ENCODE measurements around the gene TSHZ2.

Gene TSHZ2

DNA sequence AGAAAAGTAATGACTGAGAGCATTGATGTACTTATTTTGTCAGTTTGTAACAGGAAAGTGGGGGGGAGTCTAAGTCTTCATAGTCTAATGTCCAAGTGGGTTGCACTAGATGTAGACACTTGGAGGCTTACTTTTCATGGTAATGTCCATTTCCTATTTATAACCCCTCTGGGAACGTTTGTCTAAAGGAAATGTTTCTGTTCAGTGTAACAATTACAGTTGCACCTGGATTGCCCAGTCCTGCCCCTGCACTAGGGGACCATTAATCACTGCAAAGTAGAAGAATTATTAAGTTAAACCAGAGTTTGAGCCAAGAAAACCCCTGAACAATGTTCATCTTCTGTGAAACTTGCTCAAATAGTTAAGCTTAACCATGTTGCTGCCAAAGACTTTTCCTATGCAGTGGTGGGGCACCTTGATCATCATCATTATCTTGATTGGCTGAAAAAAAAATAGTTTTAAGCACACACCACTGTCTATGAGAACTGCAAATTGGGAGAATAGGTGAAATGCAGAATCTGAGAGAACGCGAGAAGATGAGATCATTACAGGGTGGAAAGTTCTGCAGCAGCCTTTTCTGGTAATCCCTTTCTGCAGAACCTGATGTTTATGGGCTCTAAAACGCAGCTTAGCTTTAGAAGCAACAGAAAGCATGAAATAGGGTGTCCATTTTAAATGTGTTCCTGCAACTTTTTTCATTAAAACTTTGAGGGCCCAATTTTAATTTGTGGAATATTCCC is 515.5 kb downstream of the TSHZ2 start:
- no peak overlapping the region for H3K4me3 ChIP-seq (ENCODE audit: control insufficient read depth in 1 of 7, extremely low read depth in 1 of 7, insufficient read depth in 4 of 7, low read depth in 2 of 7, low read length in 6 of 7)
- no peaks in the 10 kb centered on the region for H3K9me3 ChIP-seq (ENCODE audit: control extremely low read depth in 1 of 5, control insufficient read depth in 4 of 5, insufficient read depth in 2 of 5, low read depth in 1 of 5, low read length in 4 of 5)
- POLR2A ChIA-PET: no interaction called here
- H3K27ac ChIP-seq (ENCODE audit: insufficient read depth in 1 of 2, low read depth in 1 of 2, low read length in 2 of 2, poor library complexity in 1 of 2, severe bottlenecking in 2 of 2): no peak overlapping the region
- 78% methylated on average over 4 of the region's 4 CpGs for WGBS (ENCODE audit: insufficient coverage)
- no peak for DNase-seq
- H3K4me1 ChIP-seq (ENCODE audit: control extremely low read depth in 1 of 4, control insufficient read depth in 4 of 4, insufficient read depth in 4 of 4, low read length in 3 of 4): no peaks in the 10 kb centered on the region
- H3K36me3 ChIP-seq (ENCODE audit: control insufficient read depth in 4 of 4, insufficient read depth in 4 of 4, low read length in 3 of 4): no peaks in the 10 kb centered on the region
- CTCF ChIA-PET: no interaction called here
- H3K27me3 ChIP-seq (replicated peaks in 2 of 5; ENCODE audit: control insufficient read depth in 4 of 5, insufficient read depth in 5 of 5, low read length in 4 of 5): peaks cover 0 to 2% (median 0%) of the 10 kb centered on the region in 5 experiments

DNA sequence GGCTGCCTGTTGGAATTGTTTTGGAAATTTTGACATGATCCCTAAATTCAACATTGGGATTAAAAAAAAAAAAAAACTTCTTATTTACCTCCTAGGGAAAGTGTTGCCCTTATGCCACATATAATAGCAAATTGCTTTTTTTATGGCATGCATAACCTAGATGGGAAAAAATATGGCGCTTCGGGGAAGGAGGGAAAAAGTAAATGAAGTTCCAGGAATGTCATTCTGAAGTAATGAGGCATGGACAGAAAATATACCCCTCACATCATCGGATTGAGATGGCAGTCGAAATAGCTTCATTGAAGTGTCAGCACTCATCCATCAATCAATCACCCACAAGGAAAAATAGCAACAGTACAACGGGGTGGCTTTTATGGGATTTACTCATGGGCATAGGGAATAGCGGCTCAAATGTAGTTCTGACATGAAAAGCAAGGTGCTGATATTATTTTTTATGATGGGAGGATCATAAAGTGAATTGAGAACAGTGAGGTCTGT is 516.7 kb downstream of the TSHZ2 start:
- ChIA-PET CTCF (no interaction called here), POLR2A (no interaction called here)
- WGBS (ENCODE audit: insufficient coverage): no CpG with 5 or more reads among the region's 6 CpGs
- Histone ChIP-seq H3K36me3 (ENCODE audit: control insufficient read depth in 4 of 4, insufficient read depth in 4 of 4, low read length in 3 of 4) (no peaks in the 10 kb centered on the region), H3K27ac (ENCODE audit: insufficient read depth in 1 of 2, low read depth in 1 of 2, low read length in 2 of 2, poor library complexity in 1 of 2, severe bottlenecking in 2 of 2) (no peak overlapping the region), H3K27me3 (replicated peaks in 2 of 5; ENCODE audit: control insufficient read depth in 4 of 5, insufficient read depth in 5 of 5, low read length in 4 of 5) (peaks cover 0 to 2% (median 0%) of the 10 kb centered on the region in 5 experiments), H3K4me1 (ENCODE audit: control extremely low read depth in 1 of 4, control insufficient read depth in 4 of 4, insufficient read depth in 4 of 4, low read length in 3 of 4) (no peaks in the 10 kb centered on the region), H3K9me3 (ENCODE audit: control extremely low read depth in 1 of 5, control insufficient read depth in 4 of 5, insufficient read depth in 2 of 5, low read depth in 1 of 5, low read length in 4 of 5) (no peaks in the 10 kb centered on the region), H3K4me3 (ENCODE audit: control insufficient read depth in 1 of 7, extremely low read depth in 1 of 7, insufficient read depth in 4 of 7, low read depth in 2 of 7, low read length in 6 of 7) (no peak overlapping the region)
- DNase-seq: no peak

DNA sequence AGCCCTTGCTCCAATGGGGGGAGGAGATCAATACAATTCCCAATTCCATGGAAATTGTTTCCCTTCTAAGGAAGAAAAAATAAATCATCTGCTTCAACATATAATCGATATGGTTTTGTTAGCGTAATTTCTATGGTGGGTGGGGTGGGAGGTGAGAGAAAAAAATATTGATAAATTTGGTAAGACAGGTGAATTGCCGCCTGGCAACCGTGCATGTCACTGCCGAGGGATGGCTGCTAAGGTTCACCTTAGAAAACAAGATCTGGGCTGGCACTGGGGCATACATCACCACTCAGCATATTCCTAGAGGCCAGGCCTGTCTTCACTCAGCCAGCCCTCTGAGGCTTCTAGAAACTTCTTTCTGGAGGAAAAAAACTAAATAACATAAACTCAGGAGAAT is 517.4 kb downstream of the TSHZ2 start:
- WGBS (ENCODE audit: insufficient coverage): 100% methylated on average over 4 of the region's 5 CpGs
- no peaks in the 10 kb centered on the region for H3K36me3 ChIP-seq (ENCODE audit: control insufficient read depth in 4 of 4, insufficient read depth in 4 of 4, low read length in 3 of 4)
- H3K9me3 ChIP-seq (ENCODE audit: control extremely low read depth in 1 of 5, control insufficient read depth in 4 of 5, insufficient read depth in 2 of 5, low read depth in 1 of 5, low read length in 4 of 5): no peaks in the 10 kb centered on the region
- H3K4me3 ChIP-seq (ENCODE audit: control insufficient read depth in 1 of 7, extremely low read depth in 1 of 7, insufficient read depth in 4 of 7, low read depth in 2 of 7, low read length in 6 of 7): no peak overlapping the region
- no peak overlapping the region for H3K27ac ChIP-seq (ENCODE audit: insufficient read depth in 1 of 2, low read depth in 1 of 2, low read length in 2 of 2, poor library complexity in 1 of 2, severe bottlenecking in 2 of 2)
- H3K27me3 ChIP-seq (replicated peaks in 2 of 5; ENCODE audit: control insufficient read depth in 4 of 5, insufficient read depth in 5 of 5, low read length in 4 of 5): peaks cover 0 to 2% (median 0%) of the 10 kb centered on the region in 5 experiments
- POLR2A ChIA-PET: no interaction called here
- no peak for DNase-seq
- CTCF ChIA-PET: no interaction called here
- no peaks in the 10 kb centered on the region for H3K4me1 ChIP-seq (ENCODE audit: control extremely low read depth in 1 of 4, control insufficient read depth in 4 of 4, insufficient read depth in 4 of 4, low read length in 3 of 4)

DNA sequence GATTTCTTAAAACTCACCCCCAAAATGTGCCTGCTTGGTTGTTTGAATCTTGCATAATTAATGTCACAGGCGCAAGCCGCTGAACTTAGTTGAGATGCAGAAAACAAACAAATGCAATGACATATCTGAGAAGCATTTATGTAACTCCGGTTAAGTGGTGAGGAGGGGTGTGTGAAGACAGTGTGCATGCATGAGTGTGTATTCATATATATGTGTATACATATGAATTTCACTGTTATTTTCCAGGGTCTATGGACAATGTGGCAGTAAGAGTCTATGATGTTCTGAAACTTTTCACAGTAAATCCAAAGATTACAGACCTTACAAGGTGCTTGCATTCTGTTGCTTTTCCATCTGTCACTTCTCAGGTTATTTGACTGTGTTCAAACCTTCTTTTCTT is 518.5 kb downstream of the TSHZ2 start:
- no peak for DNase-seq
- Histone ChIP-seq H3K4me3 (ENCODE audit: control insufficient read depth in 1 of 7, extremely low read depth in 1 of 7, insufficient read depth in 4 of 7, low read depth in 2 of 7, low read length in 6 of 7) (no peak overlapping the region), H3K36me3 (ENCODE audit: control insufficient read depth in 4 of 4, insufficient read depth in 4 of 4, low read length in 3 of 4) (no peaks in the 10 kb centered on the region), H3K27me3 (replicated peaks in 2 of 5; ENCODE audit: control insufficient read depth in 4 of 5, insufficient read depth in 5 of 5, low read length in 4 of 5) (peaks cover 0 to 2% (median 0%) of the 10 kb centered on the region in 5 experiments), H3K4me1 (ENCODE audit: control extremely low read depth in 1 of 4, control insufficient read depth in 4 of 4, insufficient read depth in 4 of 4, low read length in 3 of 4) (no peaks in the 10 kb centered on the region), H3K9me3 (ENCODE audit: control extremely low read depth in 1 of 5, control insufficient read depth in 4 of 5, insufficient read depth in 2 of 5, low read depth in 1 of 5, low read length in 4 of 5) (no peaks in the 10 kb centered on the region), H3K27ac (ENCODE audit: insufficient read depth in 1 of 2, low read depth in 1 of 2, low read length in 2 of 2, poor library complexity in 1 of 2, severe bottlenecking in 2 of 2) (no peak overlapping the region)
- POLR2A ChIA-PET: no interaction called here
- WGBS (ENCODE audit: insufficient coverage): no CpG with 5 or more reads among the region's 3 CpGs
- CTCF ChIA-PET: no interaction called here

DNA sequence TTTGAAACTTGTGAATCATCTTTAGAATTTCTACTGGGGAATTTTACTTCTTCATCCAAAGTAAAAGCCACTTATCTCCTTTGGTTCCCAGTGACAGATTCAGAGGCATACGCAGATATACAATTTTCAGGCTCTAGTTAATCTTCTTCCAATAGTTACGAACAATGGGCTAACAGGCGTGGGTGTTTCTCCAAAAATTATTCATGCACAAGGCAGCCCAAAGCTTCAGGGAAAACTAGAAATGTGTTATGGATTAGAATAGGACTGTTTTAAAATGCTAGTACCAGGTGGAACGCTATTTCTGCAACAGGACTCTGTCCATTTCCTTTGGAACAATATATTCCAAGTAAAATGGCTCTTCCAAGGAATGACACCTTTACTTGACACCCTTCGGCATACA is 519.3 kb downstream of the TSHZ2 start:
- no peaks in the 10 kb centered on the region for H3K9me3 ChIP-seq (ENCODE audit: control extremely low read depth in 1 of 5, control insufficient read depth in 4 of 5, insufficient read depth in 2 of 5, low read depth in 1 of 5, low read length in 4 of 5)
- H3K4me1 ChIP-seq (ENCODE audit: control extremely low read depth in 1 of 4, control insufficient read depth in 4 of 4, insufficient read depth in 4 of 4, low read length in 3 of 4): no peaks in the 10 kb centered on the region
- no peak overlapping the region for H3K4me3 ChIP-seq (ENCODE audit: control insufficient read depth in 1 of 7, extremely low read depth in 1 of 7, insufficient read depth in 4 of 7, low read depth in 2 of 7, low read length in 6 of 7)
- CTCF ChIA-PET: interaction anchor here (0.5 kb wide), 1 partner anchor 10 kb away, joined by 3 read pairs; no protein-coding TSS in a partner anchor
- DNase-seq: no peak
- 95% methylated on average over 4 of the region's 5 CpGs for WGBS (ENCODE audit: insufficient coverage)
- POLR2A ChIA-PET: no interaction called here
- H3K27ac ChIP-seq (ENCODE audit: insufficient read depth in 1 of 2, low read depth in 1 of 2, low read length in 2 of 2, poor library complexity in 1 of 2, severe bottlenecking in 2 of 2): no peak overlapping the region
- peaks cover 0 to 5% (median 0%) of the 10 kb centered on the region in 5 experiments for H3K27me3 ChIP-seq (replicated peaks in 2 of 5; ENCODE audit: control insufficient read depth in 4 of 5, insufficient read depth in 5 of 5, low read length in 4 of 5)
- no peaks in the 10 kb centered on the region for H3K36me3 ChIP-seq (ENCODE audit: control insufficient read depth in 4 of 4, insufficient read depth in 4 of 4, low read length in 3 of 4)

DNA sequence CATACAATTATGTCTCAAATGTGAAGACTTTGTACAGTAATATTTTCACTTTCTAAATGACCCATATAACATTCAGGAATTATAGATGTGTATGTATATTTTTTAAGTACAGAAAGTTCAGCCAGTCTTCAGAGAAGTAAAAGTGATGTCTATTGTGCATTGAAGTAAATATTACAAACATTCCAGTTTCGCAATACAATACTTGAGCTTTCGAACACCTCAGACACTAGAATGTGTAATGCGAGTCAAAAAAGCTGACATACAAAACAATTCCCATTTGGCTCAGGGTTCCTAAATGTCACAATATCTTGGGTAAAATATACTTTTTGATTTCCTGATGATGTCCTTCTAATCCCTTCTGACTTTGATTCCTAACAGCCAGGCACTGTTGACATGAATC is 520.1 kb downstream of the TSHZ2 start:
- ChIA-PET CTCF (no interaction called here), POLR2A (no interaction called here)
- Histone ChIP-seq H3K9me3 (ENCODE audit: control extremely low read depth in 1 of 5, control insufficient read depth in 4 of 5, insufficient read depth in 2 of 5, low read depth in 1 of 5, low read length in 4 of 5) (no peaks in the 10 kb centered on the region), H3K4me3 (ENCODE audit: control insufficient read depth in 1 of 7, extremely low read depth in 1 of 7, insufficient read depth in 4 of 7, low read depth in 2 of 7, low read length in 6 of 7) (no peak overlapping the region), H3K4me1 (ENCODE audit: control extremely low read depth in 1 of 4, control insufficient read depth in 4 of 4, insufficient read depth in 4 of 4, low read length in 3 of 4) (no peaks in the 10 kb centered on the region), H3K27ac (ENCODE audit: insufficient read depth in 1 of 2, low read depth in 1 of 2, low read length in 2 of 2, poor library complexity in 1 of 2, severe bottlenecking in 2 of 2) (no peak overlapping the region), H3K36me3 (ENCODE audit: control insufficient read depth in 4 of 4, insufficient read depth in 4 of 4, low read length in 3 of 4) (no peaks in the 10 kb centered on the region), H3K27me3 (replicated peaks in 2 of 5; ENCODE audit: control insufficient read depth in 4 of 5, insufficient read depth in 5 of 5, low read length in 4 of 5) (peaks cover 0 to 5% (median 0%) of the 10 kb centered on the region in 5 experiments)
- no peak for DNase-seq
- 92% methylated on average over 2 of the region's 3 CpGs for WGBS (ENCODE audit: insufficient coverage)

DNA sequence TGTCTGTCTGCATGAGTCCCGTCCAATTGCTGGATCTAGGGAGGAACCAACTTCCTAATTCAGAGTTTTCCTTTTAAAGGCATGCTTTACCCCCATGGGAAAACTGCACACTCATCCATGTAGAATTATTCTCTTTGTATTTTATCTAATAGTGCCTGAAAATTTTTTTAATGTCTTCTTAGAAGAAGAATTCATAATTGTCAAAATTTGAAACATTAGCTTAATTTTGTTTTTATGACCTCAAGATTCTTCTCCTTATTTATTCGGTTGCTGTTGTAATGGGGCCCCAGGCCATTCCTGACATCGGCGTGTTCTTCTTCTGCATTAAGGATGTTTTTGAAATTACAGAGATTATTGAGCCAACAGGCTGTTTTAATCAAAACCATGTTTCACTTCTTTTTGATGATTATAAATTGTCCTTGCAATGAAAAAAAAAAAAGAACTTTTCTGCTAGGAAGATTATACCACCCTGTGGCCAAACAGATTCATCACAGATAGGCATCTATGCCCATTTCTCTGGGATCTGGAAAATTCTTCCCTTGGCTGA is 521.2 kb downstream of the TSHZ2 start:
- CTCF ChIA-PET: no interaction called here
- 91% methylated on average over 4 of the region's 4 CpGs for WGBS (ENCODE audit: insufficient coverage)
- Histone ChIP-seq H3K36me3 (ENCODE audit: control insufficient read depth in 4 of 4, insufficient read depth in 4 of 4, low read length in 3 of 4) (no peaks in the 10 kb centered on the region), H3K27me3 (replicated peaks in 2 of 5; ENCODE audit: control insufficient read depth in 4 of 5, insufficient read depth in 5 of 5, low read length in 4 of 5) (peaks cover 0 to 5% (median 0%) of the 10 kb centered on the region in 5 experiments), H3K4me1 (ENCODE audit: control extremely low read depth in 1 of 4, control insufficient read depth in 4 of 4, insufficient read depth in 4 of 4, low read length in 3 of 4) (no peaks in the 10 kb centered on the region), H3K4me3 (ENCODE audit: control insufficient read depth in 1 of 7, extremely low read depth in 1 of 7, insufficient read depth in 4 of 7, low read depth in 2 of 7, low read length in 6 of 7) (no peak overlapping the region), H3K9me3 (ENCODE audit: control extremely low read depth in 1 of 5, control insufficient read depth in 4 of 5, insufficient read depth in 2 of 5, low read depth in 1 of 5, low read length in 4 of 5) (no peaks in the 10 kb centered on the region), H3K27ac (ENCODE audit: insufficient read depth in 1 of 2, low read depth in 1 of 2, low read length in 2 of 2, poor library complexity in 1 of 2, severe bottlenecking in 2 of 2) (no peak overlapping the region)
- DNase-seq: no peak
- POLR2A ChIA-PET: no interaction called here
